Pancreas (tissue), 10 donors: ENCODE data around the gene SPATS2L. TPM values are rescaled to one million over a fixed set of nuclear protein-coding genes. Genes with fewer than 3 reads are reported as not detected.

ENCODE experiments used
- ATAC-seq, 4 donors: fragments of 200-7000 bp; cut with Tn5 transposase; one replicate each; pipeline versions ENCODE4 v1.8.0 to v1.9.1; 2020; ENCODE audit warnings: mild to moderate bottlenecking in 4 of 4, moderate library complexity in 4 of 4
- DNase-seq, 6 donors: peaks; one replicate each; pipeline ENCODE4 v3.0.0-alpha.2; 2020
- FAIRE-seq: peaks from 2 replicates; lab custom pipeline; 2012; peaks lifted over from hg19 to GRCh38; lab: Jason Lieb, UNC
- H3K27ac ChIP-seq, 4 donors: fragments of 200-600 bp; sonication (generic); 1 replicate in 3 of 4; 2 replicates in 1 of 4; pipeline versions ENCODE4 v1.5.0 to v1.8.0; 2020
- H3K27me3 ChIP-seq, 4 donors: fragments of 200-600 bp; one replicate each; pipeline ENCODE4 v1.8.0; 2021
- H3K36me3 ChIP-seq, 3 donors: fragments of 200-600 bp; sonication (generic) in 1 of 3; one replicate each; pipeline versions ENCODE4 v1.5.0 to v1.8.0; 2020 to 2021
- H3K4me1 ChIP-seq, 3 donors: fragments of 200-600 bp; one replicate each; pipeline ENCODE4 v1.8.0; 2021
- H3K4me3 ChIP-seq, 4 donors: fragments of 200-600 bp; sonication (generic) in 2 of 4; one replicate each; pipeline versions ENCODE4 v1.5.0 to v1.8.0; 2020 to 2021
- H3K9me3 ChIP-seq, 4 donors: fragments of 200-600 bp; one replicate each; pipeline ENCODE4 v1.8.0; 2021
- CTCF ChIP-seq, 4 donors: fragments of 200-600 bp; sonication (generic) in 3 of 4; IDR thresholded peaks; one replicate each; pipeline versions ENCODE4 v1.5.0 to v1.8.0; 2021; ENCODE audit warnings: antibody characterized with exemption in 4 of 4
- WGBS, 2 donors: extraction: QIAGEN DNeasy Blood & Tissue Kit; methylation state at CpG; one replicate each; pipeline ENCODE4 v1.1.7; 2013; 5-methylcytosine and 5-hydroxymethylcytosine counted together
- intact Hi-C, 3 donors: fragments of 100-400 bp; cut with DNase I; formaldehyde crosslinking; loops; one replicate each; pipeline versions ENCODE4 v1.11.1 to v1.14.2; 2022
- polyA plus RNA-seq, 2 donors: library from polyadenylated mRNA; stranded (reverse); fragments of 200-250 nt; gene quantifications; one replicate each; pipeline ENCODE4 v1.2.3, GENCODE V29; 2013
- total RNA-seq, 6 donors: library from RNA; stranded (reverse); fragmentation: NEBNext Ultra II Directional in 4 of 6; extraction: Animal tissue kit (Norgen Biotek cat#: 25700) in 4 of 6; gene quantifications; one replicate each; pipeline versions ENCODE4 v1.2.1 to v1.2.4, GENCODE V29; 2021 to 2023
- donor health status: healthy with polysubstance abuse.
- donor health status: DM: no; HTN: no; CAD: no; lungs with moderate emphysema.
- donor health status: DM: no; HTN: no; CAD: no.
- donor health status: control.
- donor health status: control.
- donor health status: Bipolar disorder and iron deficiency.
- donor health status: DM: yes; HTN: yes; CAD: no.
- donor health status: DM: no; HTN: no; CAD: no.
- donor health status: DM: no; HTN: no; CAD: no.
- donor health status: DM: yes; HTN: yes; CAD: no.

Gene SPATS2L
- total and polyA plus RNA-seq, 8 donors = 28.8 to 87.0 (median 40.8) TPM

GRCh38 chr2:200484934-200485333 lies 178.4 kb downstream of the SPATS2L start:
- 65 to 72% methylated on average over 3 of the region's 3 CpGs for WGBS, 2 donors
- ATAC-seq (no peak), DNase-seq (no peak), FAIRE-seq (no peak)
- Histone ChIP-seq H3K4me3 (no peak overlapping the region), H3K27ac (no peak overlapping the region), H3K4me1 (peaks cover 9 to 18% (median 13%) of the 10 kb centered on the region in 3 donors), H3K9me3 (no peaks in the 10 kb centered on the region), H3K36me3 (peaks cover 0 to 8% (median 4%) of the 10 kb centered on the region in 3 donors), H3K27me3 (no peaks in the 10 kb centered on the region)
- no peak for TF ChIP-seq CTCF (IDR thresholded peaks at IDR 0.05)
- intact Hi-C loops = no loop called here

GRCh38 chr2:200486529-200486928 lies 180.0 kb downstream of the SPATS2L start:
- FAIRE-seq (no peak), ATAC-seq (no peak), DNase-seq (no peak)
- intact Hi-C loops = no loop called here
- H3K9me3 ChIP-seq = no peaks in the 10 kb centered on the region
- H3K27me3 ChIP-seq = no peaks in the 10 kb centered on the region
- no peak overlapping the region for H3K4me3 ChIP-seq
- whole genome bisulfite sequencing, 2 donors = 66 to 71% methylated on average over 2 of the region's 2 CpGs
- no peak overlapping the region for H3K27ac ChIP-seq
- peaks cover 0 to 12% (median 7%) of the 10 kb centered on the region in 3 donors for H3K36me3 ChIP-seq
- TF ChIP-seq CTCF (IDR thresholded peaks at IDR 0.05) = no peak
- H3K4me1 ChIP-seq = peaks cover 9 to 14% (median 13%) of the 10 kb centered on the region in 3 donors

- WGBS, 2 donors = 77 to 80% methylated on average over 4 of the region's 4 CpGs
- TF ChIP-seq CTCF (IDR thresholded peaks at IDR 0.05) = no peak
- Histone ChIP-seq H3K4me3 (no peak overlapping the region), H3K27me3 (no peaks in the 10 kb centered on the region), H3K4me1 (peaks cover 3% of the 10 kb centered on the region in 3 donors), H3K9me3 (no peaks in the 10 kb centered on the region), H3K36me3 (peaks cover 0 to 14% (median 7%) of the 10 kb centered on the region in 3 donors), H3K27ac (no peak overlapping the region)
- intact Hi-C loops = no loop called here
- FAIRE-seq (no peak), ATAC-seq (no peak), DNase-seq (no peak)
These were observed 181.7 kb downstream of the SPATS2L start for GRCh38 chr2:200488169-200488568.

- Histone ChIP-seq H3K4me1 (no peaks in the 10 kb centered on the region), H3K9me3 (no peaks in the 10 kb centered on the region), H3K27me3 (no peaks in the 10 kb centered on the region), H3K27ac (no peak overlapping the region), H3K36me3 (peaks cover 0 to 19% (median 7%) of the 10 kb centered on the region in 3 donors), H3K4me3 (no peak overlapping the region)
- no peak for TF ChIP-seq CTCF (IDR thresholded peaks at IDR 0.05)
- no peak for DNase-seq
- intact Hi-C loops = no loop called here
- WGBS, 2 donors = 95 to 96% methylated on average over 22 of the region's 22 CpGs
- ATAC-seq = no peak
- no peak for FAIRE-seq
These were observed 183.5 kb downstream of the SPATS2L start for GRCh38 chr2:200490001-200490400.

GRCh38 chr2:200492656-200493055 lies 186.2 kb downstream of the SPATS2L start:
- Histone ChIP-seq H3K27me3 (no peaks in the 10 kb centered on the region), H3K36me3 (peaks cover 5 to 26% (median 7%) of the 10 kb centered on the region in 3 donors), H3K4me1 (no peaks in the 10 kb centered on the region), H3K27ac (no peak overlapping the region), H3K9me3 (no peaks in the 10 kb centered on the region), H3K4me3 (no peak overlapping the region)
- intact Hi-C loops = no loop called here
- no peak for ATAC-seq
- no peak for TF ChIP-seq CTCF (IDR thresholded peaks at IDR 0.05)
- no peak for DNase-seq
- FAIRE-seq = no peak
